Pons (tissue), 1 donor: ENCODE results near the gene KCNN4.
"Not testable (repeated sequence)": the region's sequence is repeated elsewhere in the genome, so short reads cannot be mapped to it uniquely, and the experiment has no call there.

Experiments
- DNase-seq: peaks from one replicate; pipeline ENCODE4 v3.0.0-alpha.2; 2016; ENCODE audit warnings: low spot score

The KCNN4 gene

DNA sequence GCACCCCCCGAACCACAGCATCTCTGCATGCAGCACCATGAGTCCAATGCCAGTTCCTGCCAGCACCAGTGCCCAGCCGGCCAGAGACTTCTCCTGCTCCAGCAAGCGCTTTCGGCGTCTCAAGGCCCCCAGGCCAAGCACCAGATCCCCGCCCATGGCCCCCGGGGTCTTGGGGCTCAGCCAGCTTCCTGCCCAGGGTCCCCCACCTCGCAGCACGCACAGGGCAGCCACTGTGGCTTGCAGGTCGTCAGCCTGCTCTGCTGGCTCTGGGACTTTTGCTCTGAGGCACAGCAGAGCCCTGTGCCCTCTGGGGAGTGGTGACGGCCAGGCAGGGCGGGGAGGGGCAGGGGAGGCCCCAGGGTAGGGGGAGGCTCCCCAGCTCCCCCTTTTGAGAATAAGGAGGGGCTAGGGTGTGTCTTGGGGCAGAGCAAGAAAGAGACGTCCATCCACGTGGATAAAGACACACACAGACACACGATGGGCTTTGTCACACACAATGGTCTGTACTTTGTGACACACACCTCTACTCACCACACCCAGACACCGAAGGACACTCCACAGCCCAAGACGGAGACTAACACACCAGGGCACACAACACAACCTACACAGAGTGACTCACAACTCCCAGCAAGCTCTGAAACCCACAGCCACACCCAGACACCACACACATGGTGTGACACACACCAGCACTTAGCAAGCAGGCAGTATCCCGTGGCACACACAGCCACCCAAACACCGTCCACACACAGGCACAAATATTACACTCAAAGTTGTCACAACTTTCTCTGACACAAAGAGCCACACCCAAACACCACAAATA lies at the start of gene KCNN4:
Gene KCNN4 (minus strand): TSS at position 268 of the 820 bp plus-strand sequence. CDS start 112 bp downstream, at position 156.
- no peak for DNase-seq

DNA sequence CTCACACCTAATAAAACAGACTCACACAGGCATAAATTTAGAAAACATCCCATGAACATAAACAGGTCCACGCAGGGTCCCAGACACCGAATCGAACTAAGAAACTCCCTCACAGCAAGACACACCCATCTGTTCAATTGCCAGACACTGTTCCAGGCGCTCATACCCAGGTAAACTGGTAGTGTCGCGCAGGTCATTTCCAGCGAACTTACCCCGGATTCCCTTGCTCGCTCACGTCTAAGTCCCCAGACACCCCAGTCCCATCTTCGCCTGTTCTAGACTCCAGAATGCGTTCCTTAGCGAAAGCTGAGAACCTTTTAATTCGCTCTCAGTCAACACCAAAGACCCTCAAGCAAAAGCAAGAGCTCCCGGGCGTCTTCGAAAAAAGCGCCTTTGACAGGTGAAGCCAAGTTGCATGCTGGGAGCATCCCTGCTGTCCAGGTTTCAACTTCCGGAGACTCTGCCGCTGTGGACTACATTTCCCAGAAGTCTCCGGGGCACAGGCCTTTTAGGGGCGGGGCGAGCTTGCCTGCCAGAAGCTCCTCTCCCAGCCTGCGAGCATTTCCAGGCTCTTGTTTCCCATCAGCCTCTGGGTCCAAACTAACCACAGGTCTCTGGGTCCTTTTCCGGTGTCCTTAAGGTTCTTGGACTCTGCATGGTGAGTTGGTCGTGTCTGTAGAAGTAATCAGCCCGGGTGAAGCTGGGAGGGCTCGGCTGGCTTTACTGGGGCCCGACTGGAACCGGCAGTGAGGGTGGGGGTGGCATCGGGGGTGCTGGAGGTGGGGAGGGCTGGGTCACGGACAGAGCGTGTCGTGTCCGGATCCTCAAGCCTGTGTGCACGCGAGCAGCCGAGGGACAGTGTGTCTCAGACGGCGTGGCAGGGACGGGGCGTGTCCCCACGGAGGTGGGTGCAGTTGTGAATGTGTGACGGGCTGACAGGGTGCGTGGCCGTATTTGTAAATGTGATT lies 46.3 kb upstream of the KCNN4 start, which contains the start of gene ZNF283:
Gene ZNF283 (plus strand): TSS at position 535 of the 968 bp plus-strand sequence. CDS start 6,184 bp downstream, outside the sequence.
- peak; percentile 90 for DNase-seq

DNA sequence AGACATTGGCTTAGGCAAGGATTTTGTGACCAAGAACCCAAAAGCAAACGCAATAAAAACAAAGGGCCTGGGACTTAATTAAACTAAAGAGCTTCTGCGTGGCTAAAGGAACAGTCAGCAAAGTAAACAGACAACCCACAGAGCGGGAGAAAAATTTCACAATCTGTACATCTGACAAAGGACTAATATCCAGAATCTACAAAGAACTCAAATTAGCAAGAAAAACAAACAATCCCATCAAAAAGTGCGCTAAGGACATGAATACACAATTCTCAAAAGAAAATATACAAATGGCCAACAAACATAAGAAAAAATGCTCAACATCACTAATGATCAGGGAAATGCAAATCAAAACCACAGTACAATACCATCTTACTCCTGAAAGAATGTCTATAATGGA lies 43.8 kb upstream of the KCNN4 start:
- not testable (repeated sequence) for DNase-seq

DNA sequence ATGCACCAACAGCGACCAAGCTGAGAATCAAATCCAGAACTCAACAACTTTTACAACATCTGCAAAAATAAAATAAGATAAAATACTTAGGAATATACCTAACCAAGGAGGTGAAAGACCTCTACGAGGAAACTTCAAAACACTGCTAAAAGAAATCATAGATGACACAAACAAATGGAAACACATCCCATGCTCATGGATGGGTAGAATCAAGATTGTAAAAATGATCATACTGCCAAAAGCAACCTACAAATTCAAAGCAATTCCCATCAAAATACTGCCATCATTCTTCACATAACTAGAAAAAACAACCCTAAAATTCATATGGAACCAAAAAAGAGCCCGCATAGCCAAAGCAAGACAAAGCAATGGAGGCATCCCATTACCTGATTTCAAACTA lies 43.1 kb upstream of the KCNN4 start:
- not testable (repeated sequence) for DNase-seq

DNA sequence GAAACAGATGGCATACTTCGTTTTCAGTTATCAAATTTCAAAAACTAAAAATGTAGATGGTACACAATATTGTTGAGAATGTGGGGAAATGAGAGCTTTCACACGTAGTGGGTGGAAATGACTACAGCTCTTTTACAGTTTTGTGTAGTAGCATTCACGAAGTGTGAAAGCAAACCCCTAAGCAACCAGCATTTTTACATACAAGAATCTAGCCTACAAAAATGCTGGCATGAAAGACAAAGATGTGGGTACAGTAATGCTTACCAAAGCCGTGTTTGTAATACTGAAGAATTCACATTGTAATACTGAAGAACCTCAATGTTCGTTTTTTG lies 40.1 kb upstream of the KCNN4 start:
- DNase-seq, result no peak

DNA sequence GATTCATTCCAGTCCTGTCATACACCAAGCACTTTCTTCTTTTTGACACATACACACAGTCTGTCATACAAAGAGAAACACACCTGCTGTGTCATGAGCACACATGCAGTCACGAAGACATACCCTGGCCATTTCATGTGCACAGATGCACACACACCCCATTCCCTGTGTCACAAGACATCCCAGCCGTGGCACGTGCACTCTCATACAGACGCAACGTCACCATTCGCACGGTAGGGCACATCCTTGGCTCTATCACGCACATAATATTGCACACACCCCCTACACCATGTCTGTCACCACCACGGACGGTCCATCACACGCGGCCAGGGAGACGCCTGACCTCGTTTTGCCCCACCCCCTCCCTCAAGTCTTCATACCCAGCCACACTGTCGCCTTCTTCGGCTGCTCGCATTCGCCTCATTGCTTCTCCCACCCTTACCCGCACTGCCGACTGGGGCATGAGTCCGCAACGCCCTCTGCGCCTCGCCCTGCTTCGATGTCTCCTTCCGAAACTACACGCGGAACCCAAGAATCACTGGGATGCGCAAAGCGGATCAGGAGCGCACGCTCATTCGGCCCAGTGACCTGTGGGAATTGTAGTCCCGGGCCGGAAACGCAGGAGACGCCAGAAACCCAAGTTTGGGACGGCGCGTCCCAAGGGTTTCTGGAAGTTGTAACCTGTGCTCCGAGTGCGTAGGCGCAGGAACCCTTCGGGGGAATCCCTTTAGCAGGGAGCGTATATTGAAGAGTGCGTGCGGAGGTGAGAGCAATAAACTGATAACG lies 39.5 kb upstream of the KCNN4 start:
- peak; percentile 44 for DNase-seq

DNA sequence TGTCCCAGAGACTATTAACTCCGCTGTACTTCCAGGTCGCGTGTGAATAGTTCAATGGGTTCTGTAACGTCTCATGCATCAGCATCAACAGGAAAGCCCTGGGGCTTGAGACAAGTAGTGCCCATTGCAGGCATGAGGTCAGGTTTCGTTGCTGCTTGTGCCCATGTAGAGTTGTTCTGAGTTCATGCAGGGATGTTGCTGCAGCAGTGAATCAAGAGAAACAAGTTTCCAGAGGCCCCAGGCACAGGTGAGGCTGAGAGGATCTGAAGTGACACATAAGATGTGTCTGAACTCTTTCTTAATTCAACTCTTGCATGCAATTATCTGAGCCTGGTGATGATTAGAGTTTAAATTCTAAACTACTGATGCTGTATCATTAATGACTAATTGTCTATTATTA lies 37.7 kb upstream of the KCNN4 start:
- DNase-seq, result no peak

DNA sequence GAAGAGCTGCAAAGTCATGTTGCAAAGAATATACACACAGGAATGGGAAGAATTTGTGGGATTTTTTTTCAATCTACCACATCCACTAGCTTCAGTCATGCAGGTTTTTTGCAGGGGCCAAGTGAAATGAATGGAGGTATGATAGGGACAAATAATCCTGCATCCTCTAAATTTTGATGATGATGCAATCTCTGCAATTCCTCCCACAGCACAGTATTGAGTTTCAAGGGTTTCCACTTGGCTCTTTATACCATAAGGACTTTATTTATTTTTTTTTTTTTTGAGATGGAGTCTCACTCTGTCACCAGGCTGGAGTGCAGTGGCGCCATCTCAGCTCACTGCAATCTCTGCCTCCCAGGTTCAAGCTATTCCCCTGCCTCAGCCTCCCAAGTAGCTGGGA lies 36.7 kb upstream of the KCNN4 start:
- DNase-seq, result not testable (repeated sequence)

DNA sequence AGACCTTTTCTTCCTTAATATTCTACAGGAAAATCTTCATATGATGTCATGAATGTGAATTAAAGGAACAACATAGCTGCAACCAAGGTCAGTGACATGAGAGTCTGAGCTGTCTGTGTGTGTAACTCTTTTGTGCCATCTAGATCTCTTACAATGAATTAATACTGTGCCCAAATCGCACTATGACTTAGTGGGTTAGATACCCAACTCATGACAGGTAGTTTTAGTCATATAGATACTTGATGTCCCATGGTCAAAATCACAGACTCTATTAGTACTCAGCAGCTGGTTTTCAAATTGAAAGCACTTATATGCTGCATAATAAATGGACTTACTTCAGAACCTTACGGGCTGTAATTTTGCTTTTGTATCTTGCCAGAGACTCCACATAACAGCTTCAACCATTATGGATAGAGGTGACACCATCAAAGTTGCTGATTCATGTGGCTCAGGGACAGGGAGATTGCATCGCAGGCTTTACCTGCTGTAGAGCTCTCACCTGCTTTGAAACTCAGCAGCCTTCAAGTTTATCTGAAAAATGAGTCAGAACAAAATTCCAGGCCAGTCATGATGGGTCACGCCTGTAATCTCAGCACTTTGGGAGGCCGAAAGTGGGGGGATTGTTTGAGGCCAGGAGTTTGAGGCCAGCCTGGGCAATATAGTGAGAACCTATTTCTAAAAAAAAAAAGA lies 34.0 kb upstream of the KCNN4 start:
- DNase-seq, result no peak

DNA sequence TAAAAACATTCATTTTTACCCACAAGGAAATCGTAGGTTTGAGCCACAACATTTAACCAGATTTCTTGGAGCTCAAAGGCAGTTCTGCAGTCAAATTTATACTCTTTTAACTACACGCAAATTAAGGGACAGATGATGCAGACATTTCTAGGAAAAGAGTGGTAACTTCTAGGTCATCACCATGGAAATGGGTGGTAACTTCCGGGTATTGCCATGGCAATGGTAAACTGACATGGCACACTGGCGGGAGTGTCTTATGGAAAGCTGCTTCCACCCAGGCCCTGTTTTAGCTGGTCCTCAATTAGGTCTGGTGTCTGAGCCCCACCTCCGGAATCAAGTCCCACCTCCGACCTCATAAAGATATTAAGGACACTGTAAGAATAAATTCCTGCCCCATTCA lies 31.9 kb upstream of the KCNN4 start:
- DNase-seq, result no peak

DNA sequence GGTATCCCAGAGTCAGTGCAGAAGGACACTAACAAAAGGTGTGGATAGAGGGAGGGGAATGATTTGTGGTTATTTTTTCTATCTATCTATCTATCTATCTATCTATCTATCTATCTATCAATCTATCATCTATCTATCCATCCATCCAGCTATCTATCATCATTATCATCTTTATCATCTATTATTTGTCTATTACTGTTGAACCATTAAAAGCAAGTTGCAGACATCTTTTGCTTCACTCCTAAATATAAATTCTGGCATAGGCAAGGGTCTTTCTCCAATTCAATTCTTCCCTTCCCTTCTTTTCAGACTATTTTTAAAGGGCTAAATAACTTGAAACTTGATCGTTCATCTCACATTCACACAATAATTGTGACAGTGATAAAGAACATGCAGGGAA lies 31.5 kb upstream of the KCNN4 start:
- DNase-seq, result no peak

DNA sequence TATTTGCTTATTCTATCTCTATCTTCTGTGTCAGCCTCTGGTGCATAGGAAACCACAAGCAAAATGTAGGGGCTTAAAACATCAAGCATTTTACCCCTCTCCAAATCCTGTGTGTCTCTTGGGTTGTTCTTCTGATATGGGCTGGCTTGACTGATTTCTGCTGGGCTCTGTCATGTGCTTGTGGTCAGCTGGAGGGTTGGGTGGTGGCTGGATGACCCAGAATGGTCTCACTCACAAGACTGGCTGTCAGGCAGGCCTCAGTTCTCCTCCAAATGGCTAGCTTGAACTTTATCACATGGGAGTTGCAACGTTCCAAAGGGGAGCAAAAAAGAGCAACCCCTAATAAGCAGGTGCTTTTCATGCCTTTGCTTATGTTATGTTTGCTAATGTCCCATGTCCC lies 31.1 kb upstream of the KCNN4 start:
- DNase-seq, result no peak

DNA sequence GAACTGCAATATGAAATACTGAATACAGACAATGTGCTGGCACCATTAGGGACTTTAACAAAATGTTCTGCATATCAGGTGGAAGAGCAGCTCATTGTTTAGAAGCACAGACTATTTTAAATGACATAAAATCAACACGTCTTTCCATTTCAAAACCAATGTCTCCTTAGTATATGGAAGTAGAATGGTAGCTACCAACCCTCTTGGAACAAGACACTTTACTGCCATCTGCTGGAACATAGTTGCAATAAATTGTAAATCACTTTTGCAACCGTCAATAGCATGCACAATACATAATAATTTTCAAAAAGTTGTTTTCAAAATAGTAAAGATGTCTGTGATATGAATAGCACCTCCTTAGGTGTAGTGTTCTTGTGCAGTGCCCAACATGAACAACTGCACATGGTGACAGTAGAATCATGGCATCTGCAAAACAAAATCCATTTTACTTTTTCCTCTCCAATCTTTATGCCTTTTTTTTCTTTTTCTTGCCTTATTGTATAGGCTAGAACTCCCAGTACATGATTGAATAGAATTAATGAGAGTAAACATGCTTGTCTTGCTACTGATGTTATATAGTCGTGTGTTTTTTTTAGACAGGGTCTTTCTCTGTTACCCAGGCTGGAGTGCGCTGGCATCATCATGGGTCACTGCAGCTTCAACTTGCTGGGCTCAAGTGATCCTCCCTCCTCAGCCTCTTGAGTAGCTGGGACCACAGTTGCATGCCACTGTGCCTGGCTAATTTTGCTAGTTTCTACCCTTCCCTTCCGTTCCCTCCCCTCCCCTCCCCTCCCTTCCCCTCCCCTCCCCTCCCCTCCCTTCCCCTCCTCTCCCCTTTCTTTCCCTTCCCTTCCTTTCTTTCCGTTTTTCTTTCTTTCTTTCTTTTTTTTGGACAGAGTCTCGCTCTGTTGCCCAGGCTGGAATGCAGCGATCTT lies 29.3 kb upstream of the KCNN4 start:
- peak; percentile 62 for DNase-seq

DNA sequence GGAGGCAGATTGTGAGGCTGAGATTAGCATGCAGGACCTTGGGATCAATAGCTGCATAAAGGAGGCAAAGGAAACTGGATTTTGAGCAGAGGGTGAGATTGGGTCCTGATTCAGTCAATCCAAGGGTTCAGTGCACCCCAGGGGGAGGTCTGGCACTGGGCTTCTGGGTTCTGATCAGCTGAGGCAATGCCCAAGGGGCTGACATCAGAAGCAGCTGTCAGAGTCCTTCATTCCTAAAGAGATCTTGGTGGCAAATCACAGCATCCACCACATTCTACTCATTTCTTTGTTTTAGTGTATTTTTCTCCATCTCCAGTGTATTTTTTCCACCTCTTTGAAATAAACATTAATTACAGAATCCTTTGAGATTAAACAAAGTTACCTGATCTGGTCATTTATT lies 26.9 kb upstream of the KCNN4 start:
- no peak for DNase-seq

DNA sequence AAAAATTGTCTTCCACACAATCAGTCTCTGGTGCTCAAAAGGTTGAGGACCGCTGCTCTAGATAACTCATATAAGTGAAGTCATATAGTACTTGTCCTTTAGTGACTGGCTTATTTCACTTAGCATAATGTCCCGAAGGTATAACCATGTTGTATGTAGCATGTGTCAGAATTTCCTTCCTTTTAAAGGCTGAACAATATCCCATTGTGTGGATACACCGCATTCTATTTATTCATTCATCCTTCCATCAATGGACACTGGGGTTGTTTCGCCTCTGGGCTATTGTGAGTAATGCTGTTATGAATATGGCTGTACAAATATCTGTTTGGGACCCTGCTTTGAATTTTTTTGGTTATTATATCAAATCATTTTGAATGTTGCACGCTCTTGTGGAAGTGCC lies 26.1 kb upstream of the KCNN4 start:
- DNase-seq, result peak; percentile 51

DNA sequence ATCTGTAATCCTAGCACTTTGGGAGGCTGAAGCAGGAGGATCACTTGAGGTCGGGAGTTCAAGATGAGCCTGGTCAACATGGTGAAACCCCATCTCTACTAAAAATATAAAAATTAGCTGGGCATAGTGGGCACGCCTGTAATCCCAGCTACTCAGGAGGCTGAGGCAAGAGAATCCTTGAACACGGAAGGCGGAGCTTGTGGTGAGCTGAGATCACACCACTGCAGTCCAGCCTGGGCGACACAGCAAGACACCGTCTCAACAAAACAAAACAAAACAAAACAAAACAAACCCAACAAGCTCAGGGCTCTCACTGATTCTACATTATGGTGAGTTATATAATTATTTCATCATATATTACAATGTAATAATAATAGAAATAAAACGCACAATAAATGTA lies 25.6 kb upstream of the KCNN4 start:
- DNase-seq, result not testable (repeated sequence)

DNA sequence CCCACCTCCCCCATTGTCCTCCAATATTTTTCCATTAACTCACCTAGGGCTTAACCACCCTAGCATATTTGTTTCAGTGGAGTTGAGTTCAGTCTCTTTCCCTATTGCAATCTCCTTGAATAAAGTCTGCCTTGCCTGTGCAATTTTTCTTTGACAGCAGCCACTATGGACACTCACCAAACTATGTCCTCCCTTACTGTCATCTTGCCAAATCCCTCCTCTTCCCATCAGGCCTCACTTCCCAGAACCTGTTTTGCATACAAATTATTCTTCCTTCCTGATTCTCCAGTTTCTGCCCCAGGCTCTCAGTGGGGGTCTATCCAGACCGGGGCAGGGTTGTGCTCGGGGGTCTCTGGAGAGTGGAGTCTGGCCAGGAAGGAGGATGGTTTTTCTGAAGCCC lies 23.7 kb upstream of the KCNN4 start:
- no peak for DNase-seq

DNA sequence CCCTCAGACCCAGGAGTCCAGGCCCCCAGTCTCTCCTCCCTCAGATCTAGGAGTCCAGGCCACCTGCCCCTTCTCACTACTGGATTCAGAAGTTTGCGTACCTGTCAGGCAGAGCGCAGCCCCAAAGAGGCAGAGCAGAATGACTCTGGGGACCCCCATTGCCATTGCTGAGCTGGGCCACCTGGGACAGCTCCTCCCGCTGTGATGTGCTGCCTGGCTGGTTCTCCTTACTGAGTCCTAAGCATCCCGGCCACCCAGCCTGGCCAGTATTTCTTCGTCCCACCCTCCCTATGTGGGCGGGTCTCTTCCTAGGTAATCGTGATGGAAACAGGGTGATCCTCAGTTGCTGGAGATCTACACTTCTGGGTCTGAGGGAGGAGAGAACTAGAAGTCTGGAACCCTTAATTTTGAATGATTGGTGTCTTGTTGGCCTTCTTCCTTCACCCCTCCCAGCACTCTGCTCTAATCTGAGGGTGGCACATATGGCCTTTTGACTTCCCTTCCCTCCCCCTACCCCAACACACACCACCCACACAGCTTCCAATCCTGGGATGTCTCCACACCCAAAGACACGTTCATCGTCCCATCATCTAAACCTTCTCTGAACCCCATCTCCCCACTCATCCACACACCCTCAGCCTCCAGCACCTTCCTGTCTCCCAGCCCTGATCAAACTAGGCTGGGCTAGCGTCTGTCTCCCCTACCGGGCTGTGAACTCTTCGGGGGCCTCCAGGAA lies 21.6 kb upstream of the KCNN4 start, which contains the start of gene LYPD5:
Gene LYPD5 (minus strand): TSS at position 232 of the 736 bp plus-strand sequence. CDS start 67 bp downstream, at position 165.
- DNase-seq, result no peak

DNA sequence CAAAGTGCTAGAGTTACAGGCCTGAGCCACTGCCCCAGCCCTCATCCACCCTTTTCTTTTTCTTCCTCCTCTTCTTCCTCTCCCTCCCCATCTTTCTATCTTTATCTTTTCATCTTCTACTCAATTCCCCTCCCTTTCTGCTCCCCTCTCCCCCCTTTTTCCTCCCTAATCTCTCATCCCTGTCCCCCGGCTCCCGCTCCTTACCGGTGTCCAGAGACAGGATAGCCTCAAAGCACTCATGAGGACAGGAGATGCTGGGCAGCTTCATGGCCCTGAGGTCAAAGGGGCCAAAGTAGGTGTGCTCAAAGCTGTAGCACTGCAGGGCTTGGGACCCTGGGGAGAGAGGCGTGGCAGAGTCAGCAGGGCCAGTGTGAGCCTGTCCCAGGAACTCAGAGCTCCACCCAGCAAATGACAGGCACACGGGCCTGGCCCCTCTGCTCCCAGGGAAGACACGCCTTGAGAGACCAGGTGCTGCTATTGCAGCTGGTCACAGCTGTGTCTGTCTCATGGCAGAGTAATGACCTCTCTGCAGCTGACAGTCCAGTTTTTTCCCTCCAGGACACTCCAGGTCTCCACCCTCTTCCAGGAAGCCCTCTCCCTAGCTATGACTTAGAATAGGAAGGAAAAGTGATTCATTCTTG lies 18.8 kb upstream of the KCNN4 start:
- no peak for DNase-seq
